H1 (cell line): ENCODE measurements around the gene MYO16. TPM values are rescaled to one million over a fixed set of nuclear protein-coding genes. Genes with fewer than 3 reads are reported as not detected.

Experiments used
- CTCF ChIA-PET: fragments of 300-600 bp; sonication (Branson Sonifier 250); formaldehyde crosslinking; loops from one replicate; lab custom pipeline; 2021; ENCODE audit not compliant: partially characterized antibody; lab: Charles Lee
- POLR2A ChIA-PET: fragments of 300-600 bp; sonication (Branson Sonifier 250); formaldehyde crosslinking; loops from one replicate; lab custom pipeline; 2021; ENCODE audit warnings: inconsistent platforms; ENCODE audit not compliant: partially characterized antibody; lab: Charles Lee
- DNase-seq, 2 experiments: peaks; one replicate each; pipeline versions ENCODE4 v3.0.0 to v3.0.0-alpha.2; 2010 to 2022; ENCODE audit warnings: low spot score in 2 of 2, low read depth in 1 of 2, mixed read lengths in 1 of 2
- FAIRE-seq: peaks from 2 replicates; lab custom pipeline; 2011; peaks lifted over from hg19 to GRCh38; lab: Jason Lieb, UNC
- H2AFZ ChIP-seq: 2 replicates; pipeline ENCODE4 v1.8.1; 2012; ENCODE audit warnings: low read length, inconsistent platforms
- H2AK5ac ChIP-seq: 2 replicates; pipeline ENCODE4 v1.6.1; 2013; ENCODE audit warnings: low read depth, low read length
- H2BK120ac ChIP-seq: replicated peaks from 2 replicates; pipeline ENCODE3; 2013; ENCODE audit warnings: low read depth, low read length, inconsistent platforms
- H2BK12ac ChIP-seq: 2 replicates; pipeline ENCODE4 v1.6.1; 2013; ENCODE audit warnings: low read depth, low read length
- H2BK15ac ChIP-seq: 2 replicates; pipeline ENCODE4 v1.6.1; 2013; ENCODE audit warnings: low read length
- H2BK20ac ChIP-seq: 2 replicates; pipeline ENCODE4 v1.6.1; 2013; ENCODE audit warnings: low read length
- H2BK5ac ChIP-seq: 2 replicates; pipeline ENCODE4 v1.6.1; 2013; ENCODE audit warnings: low read depth, low read length
- H3K14ac ChIP-seq: 2 replicates; pipeline ENCODE4 v1.6.1; 2013; ENCODE audit warnings: inconsistent platforms; ENCODE audit not compliant: insufficient read length
- H3K18ac ChIP-seq: 2 replicates; pipeline ENCODE4 v1.6.1; 2013; ENCODE audit warnings: low read length; ENCODE audit errors: extremely low read depth
- H3K23ac ChIP-seq: 2 replicates; pipeline ENCODE4 v1.6.1; 2013; ENCODE audit warnings: inconsistent platforms; ENCODE audit not compliant: insufficient read length
- H3K23me2 ChIP-seq: 2 replicates; pipeline ENCODE4 v1.6.1; 2013; ENCODE audit warnings: low read depth, low read length
- H3K27ac ChIP-seq: 2 replicates; pipeline ENCODE4 v1.6.1; 2011; ENCODE audit warnings: low read depth, low read length, inconsistent platforms
- H3K27me3 ChIP-seq, 4 experiments: replicated peaks in 1 of 4; 1 replicate in 1 of 4; 2 replicates in 3 of 4; pipeline versions ENCODE4 v1.6.1 to v1.8.1; 2011 to 2013; ENCODE audit warnings: low read length in 3 of 4, mild to moderate bottlenecking in 3 of 4, inconsistent platforms in 2 of 4, mixed read lengths in 2 of 4, moderate library complexity in 1 of 4; ENCODE audit not compliant: control insufficient read depth in 3 of 4, insufficient read depth in 3 of 4; ENCODE audit errors: extremely low read depth in 1 of 4
- H3K36me3 ChIP-seq, 4 experiments: 2 replicates each; pipeline versions ENCODE4 v1.6.1 to v1.8.1; 2011 to 2013; ENCODE audit warnings: mild to moderate bottlenecking in 4 of 4, low read length in 3 of 4, moderate library complexity in 2 of 4, control low read depth in 1 of 4, inconsistent platforms in 1 of 4; ENCODE audit not compliant: insufficient read depth in 4 of 4, control insufficient read depth in 2 of 4
- H3K4ac ChIP-seq: replicated peaks from 2 replicates; pipeline ENCODE3; 2013; ENCODE audit warnings: low read length, low read depth, mixed read lengths, inconsistent platforms; ENCODE audit not compliant: insufficient read length
- H3K4me1 ChIP-seq, 4 experiments: replicated peaks in 1 of 4; 1 replicate in 1 of 4; 2 replicates in 3 of 4; pipeline versions ENCODE4 v1.6.1 to v1.8.1; 2011 to 2013; ENCODE audit warnings: low read length in 3 of 4, inconsistent platforms in 2 of 4, mixed read lengths in 1 of 4; ENCODE audit not compliant: insufficient read depth in 4 of 4, control insufficient read depth in 3 of 4
- H3K4me2 ChIP-seq, 2 experiments: 2 replicates each; pipeline versions ENCODE4 v1.6.1 to v1.8.1; 2011 to 2013; ENCODE audit warnings: low read depth in 2 of 2, low read length in 2 of 2, control low read depth in 1 of 2, inconsistent platforms in 1 of 2, mild to moderate bottlenecking in 1 of 2; ENCODE audit not compliant: insufficient read depth in 1 of 2
- H3K4me3 ChIP-seq, 4 experiments: fragments of 200-600, 300-600 bp in 1 of 4; sonication (generic), shearing (Covaris generic), sonication (Bioruptor Twin) in 1 of 4; 2 replicates each; pipeline versions ENCODE4 v1.5.1 to v1.8.1; 2011 to 2016; ENCODE audit warnings: low read length in 4 of 4, low read depth in 3 of 4, control low read depth in 2 of 4, inconsistent platforms in 2 of 4, mild to moderate bottlenecking in 2 of 4, mixed read lengths in 1 of 4, moderate library complexity in 1 of 4; ENCODE audit not compliant: insufficient read depth in 2 of 4; ENCODE audit errors: extremely low read depth in 1 of 4
- H3K56ac ChIP-seq: replicated peaks from 2 replicates; pipeline ENCODE3; 2013; ENCODE audit warnings: low read depth, mild to moderate bottlenecking, mixed read lengths, low read length, inconsistent platforms; ENCODE audit not compliant: insufficient read length
- H3K79me1 ChIP-seq: 2 replicates; pipeline ENCODE4 v1.6.1; 2013; ENCODE audit warnings: low read depth, low read length, control low read depth
- H3K79me2 ChIP-seq, 2 experiments: 2 replicates each; pipeline versions ENCODE4 v1.6.1 to v1.8.1; 2012 to 2013; ENCODE audit warnings: low read length in 2 of 2, mild to moderate bottlenecking in 2 of 2, inconsistent platforms in 1 of 2; ENCODE audit not compliant: insufficient read depth in 2 of 2, control insufficient read depth in 1 of 2
- H3K9ac ChIP-seq, 4 experiments: replicated peaks in 1 of 4; 1 replicate in 1 of 4; 2 replicates in 3 of 4; pipeline versions ENCODE4 v1.6.1 to v1.8.1; 2011 to 2013; ENCODE audit warnings: low read depth in 3 of 4, low read length in 3 of 4, control low read depth in 2 of 4, mild to moderate bottlenecking in 2 of 4, moderate library complexity in 2 of 4, inconsistent platforms in 1 of 4; ENCODE audit errors: extremely low read depth in 1 of 4
- H3K9me3 ChIP-seq, 2 experiments: 2 replicates each; pipeline versions ENCODE4 v1.6.1 to v1.8.1; 2012 to 2013; ENCODE audit warnings: mild to moderate bottlenecking in 2 of 2, moderate library complexity in 2 of 2, control low read depth in 1 of 2, inconsistent platforms in 1 of 2, low read depth in 1 of 2, low read length in 1 of 2, mixed read lengths in 1 of 2; ENCODE audit not compliant: insufficient read depth in 2 of 2
- H4K20me1 ChIP-seq, 2 experiments: replicated peaks in 1 of 2; 2 replicates each; pipeline versions ENCODE3 to v1.8.1; 2011 to 2013; ENCODE audit warnings: inconsistent platforms in 2 of 2, low read length in 2 of 2, mild to moderate bottlenecking in 1 of 2; ENCODE audit not compliant: insufficient read depth in 2 of 2, control insufficient read depth in 1 of 2
- H4K5ac ChIP-seq: 2 replicates; pipeline ENCODE4 v1.6.1; 2013; ENCODE audit warnings: low read length, low read depth, mixed read lengths, inconsistent platforms; ENCODE audit not compliant: insufficient read length
- H4K8ac ChIP-seq: 2 replicates; pipeline ENCODE4 v1.8.0; 2013; ENCODE audit warnings: mild to moderate bottlenecking, moderate library complexity, low read length, inconsistent platforms; ENCODE audit not compliant: insufficient read depth; ENCODE audit errors: extremely low read depth
- H4K91ac ChIP-seq: replicated peaks from 2 replicates; pipeline ENCODE3; 2013; ENCODE audit warnings: low read length, mixed read lengths, inconsistent platforms; ENCODE audit not compliant: insufficient read length
- CEBPB ChIP-seq: IDR thresholded peaks from 2 replicates; pipeline ENCODE4 v1.6.1; 2012; ENCODE audit warnings: low read depth, low read length
- FOSL1 ChIP-seq: IDR thresholded peaks from 2 replicates; pipeline ENCODE4 v1.6.1; 2011; ENCODE audit warnings: mild to moderate bottlenecking, low read depth, low read length, moderate library complexity; ENCODE audit not compliant: insufficient read depth
- GTF2F1 ChIP-seq: IDR thresholded peaks from 2 replicates; pipeline ENCODE4 v1.6.1; 2012; ENCODE audit warnings: low read depth, low read length, improper control_type of control experiment, borderline replicate concordance
- HDAC2 ChIP-seq, 2 experiments: fragments of 300-600 bp in 1 of 2; sonication (generic) in 1 of 2; IDR thresholded peaks; 2 replicates each; pipeline ENCODE4 v1.6.1; 2011 to 2012; ENCODE audit warnings: low read depth in 2 of 2, low read length in 2 of 2, mild to moderate bottlenecking in 2 of 2, moderate library complexity in 2 of 2, borderline replicate concordance in 1 of 2, inconsistent platforms in 1 of 2
- HDAC6 ChIP-seq: IDR thresholded peaks from one replicate; pipeline ENCODE4 v1.7.1; 2012; ENCODE audit warnings: low read depth, mild to moderate bottlenecking, inconsistent platforms, low read length, moderate library complexity
- KDM1A ChIP-seq: fragments of 200-600, 300-600 bp; sonication (generic); IDR thresholded peaks from 2 replicates; pipeline ENCODE4 v1.7.1; 2016; ENCODE audit warnings: mild to moderate bottlenecking, low read length, borderline replicate concordance
- MAFK ChIP-seq: IDR thresholded peaks from 2 replicates; pipeline ENCODE4 v1.6.1; 2012; ENCODE audit warnings: low read depth, mild to moderate bottlenecking, improper control_type of control experiment, low read length
- MAX ChIP-seq: IDR thresholded peaks from 2 replicates; pipeline ENCODE4 v1.6.1; 2012; ENCODE audit warnings: inconsistent platforms
- RAD21 ChIP-seq, 2 experiments: IDR thresholded peaks in 1 of 2; conservative IDR thresholded peaks in 1 of 2; 2 replicates each; pipeline ENCODE4 v1.6.1; 2011; ENCODE audit warnings: low read depth in 2 of 2, low read length in 2 of 2, improper control_type of control experiment in 1 of 2, inconsistent platforms in 1 of 2, mild to moderate bottlenecking in 1 of 2, moderate library complexity in 1 of 2
- RFX5 ChIP-seq: IDR thresholded peaks from 2 replicates; pipeline ENCODE4 v1.6.1; 2011; ENCODE audit warnings: low read depth, low read length, improper control_type of control experiment, borderline replicate concordance
- RXRA ChIP-seq: IDR thresholded peaks from 2 replicates; pipeline ENCODE4 v1.6.1; 2011; ENCODE audit warnings: low read depth, mild to moderate bottlenecking, low read length, moderate library complexity; ENCODE audit not compliant: insufficient read depth
- SAP30 ChIP-seq: fragments of 300-600 bp; sonication (generic); IDR thresholded peaks from 2 replicates; pipeline ENCODE4 v1.7.1; 2012; ENCODE audit warnings: low read length, moderate library complexity, mild to moderate bottlenecking, inconsistent platforms; ENCODE audit not compliant: insufficient read depth, insufficient replicate concordance
- SRF ChIP-seq: IDR thresholded peaks from 2 replicates; pipeline ENCODE4 v1.6.1; 2011; ENCODE audit warnings: mild to moderate bottlenecking, low read depth, low read length, moderate library complexity
- WGBS, 2 experiments: shearing (Covaris generic) in 1 of 2; methylation state at CpG; one replicate each; pipeline versions ENCODE4 v1.1.6 to v1.1.7; 2013 to 2015; ENCODE audit warnings: low lambda C conversion rate in 2 of 2, mixed read lengths in 2 of 2, inconsistent platforms in 1 of 2, low coverage in 1 of 2, missing lambda C conversion rate in 1 of 2; ENCODE audit not compliant: insufficient replicate concordance in 2 of 2, insufficient coverage in 1 of 2, insufficient read length in 1 of 2; ENCODE audit errors: extremely low coverage in 1 of 2, missing lambda C conversion rate in 1 of 2; 5-methylcytosine and 5-hydroxymethylcytosine counted together
- polyA plus RNA-seq, 7 experiments: library from polyadenylated mRNA; depleted of rRNA in 3 of 7; stranded (reverse) in 5 of 7; unstranded in 2 of 7; fragments of >200 nt in 5 of 7; fragments of 200-250 nt in 2 of 7; gene quantifications; 1 replicate in 5 of 7; 2 replicates in 1 of 7; 4 replicates in 1 of 7; pipeline versions ENCODE4 v1.2.1 to v1.2.3, GENCODE V29; 2011 to 2013; ENCODE audit warnings: missing spikeins in 2 of 7, mixed read lengths in 2 of 7
- total RNA-seq: library from RNA; stranded (reverse); fragmentation: NEBNext Ultra II Directional; extraction: Animal tissue kit (Norgen Biotek cat#: 25700); gene quantifications from 2 replicates; pipeline ENCODE4 v1.2.1, GENCODE V29; 2021

MYO16 gene
- total and polyA plus RNA-seq, 2 of the 8 experiments (the other 6 are each of a cell fraction or from before 2014, with no cell fraction given), result 0.02 to 0.22 TPM

GRCh38 chr13:108797354-108797753 lies 167.9 kb downstream of the MYO16 start:
- no peak for DNase-seq
- no peak overlapping the region for H2BK120ac ChIP-seq
- H3K4me3 ChIP-seq, result no peak overlapping the region
- no peak overlapping the region for H3K14ac ChIP-seq
- no peaks in the 10 kb centered on the region for H3K79me1 ChIP-seq
- no peaks in the 10 kb centered on the region for H3K36me3 ChIP-seq
- H3K9me3 ChIP-seq, result no peaks in the 10 kb centered on the region
- no peaks in the 10 kb centered on the region for H4K20me1 ChIP-seq
- no peak overlapping the region for H2BK5ac ChIP-seq
- H3K56ac ChIP-seq, result no peak overlapping the region
- H2AK5ac ChIP-seq, result no peak overlapping the region
- H2BK20ac ChIP-seq, result no peak overlapping the region
- no peak overlapping the region for H3K18ac ChIP-seq
- H3K23me2 ChIP-seq, result no peaks in the 10 kb centered on the region
- POLR2A ChIA-PET, result no interaction called here
- no peak overlapping the region for H3K4me2 ChIP-seq
- no peaks in the 10 kb centered on the region for H3K4me1 ChIP-seq
- no peak overlapping the region for H3K27ac ChIP-seq
- no peak overlapping the region for H3K4ac ChIP-seq
- no peak overlapping the region for H2BK12ac ChIP-seq
- no peak overlapping the region for H4K5ac ChIP-seq
- no peak overlapping the region for H2AFZ ChIP-seq
- no peak for FAIRE-seq
- 97% methylated on average over 3 of the region's 3 CpGs; no CpG with 5 or more reads in 1 of the 2 experiments for WGBS, 2 experiments
- no peak overlapping the region for H4K91ac ChIP-seq
- H3K79me2 ChIP-seq, result no peaks in the 10 kb centered on the region
- CTCF ChIA-PET, result interaction anchor here (1.8 kb wide), 1 partner anchor 98 kb away, joined by 4 read pairs; no protein-coding TSS in a partner anchor
- no peaks in the 10 kb centered on the region for H3K27me3 ChIP-seq
- no peak overlapping the region for H2BK15ac ChIP-seq
- TF ChIP-seq MAX, result no peak
- TF ChIP-seq RFX5, result no peak
- TF ChIP-seq HDAC6, result no peak
- TF ChIP-seq RAD21 (IDR thresholded peaks at IDR 0.05 in 1 of 2, conservative IDR thresholded peaks at IDR 0.05 in 1 of 2; ENCODE audit: low read depth in 2 of 2, low read length in 2 of 2), result no peak
- TF ChIP-seq SRF, result no peak
- no peak for TF ChIP-seq SAP30
- TF ChIP-seq KDM1A, result no peak
- TF ChIP-seq RXRA, result no peak
- no peak for TF ChIP-seq CEBPB
- no peak for TF ChIP-seq MAFK
- no peak for TF ChIP-seq FOSL1
- TF ChIP-seq GTF2F1, result no peak
- no peak for TF ChIP-seq HDAC2 (IDR thresholded peaks at IDR 0.05; ENCODE audit: borderline replicate concordance in 1 of 2, low read depth in 2 of 2, low read length in 2 of 2)
- TF ChIP-seq, all 59 proteins: peak for 0
- H3K23ac ChIP-seq, result no peak overlapping the region
- H4K8ac ChIP-seq, result no peak overlapping the region
- H3K9ac ChIP-seq, result no peak overlapping the region
